Measurements from ENCODE around the gene PTK6.

PTK6 gene

GRCh38 chr20:63536997-63537524 lies at the start of gene PTK6:
TSS of gene PTK6 (minus strand) at chr20:63537376. CDS start at chr20:63537314, 62 bp downstream.
- peak within 1 kb of the TSS; percentile 33 for H3K4me3 ChIP-seq (replicated peaks; ENCODE audit: low read depth, low read length)
- no peak for DNase-seq (ENCODE audit: low read depth)
- TF ChIP-seq CTCF (IDR thresholded peaks at IDR 0.05; ENCODE audit: low read length, missing control alignments) = no peak

- TF ChIP-seq CTCF (IDR thresholded peaks at IDR 0.05; ENCODE audit: low read length, missing control alignments) = no peak
- DNase-seq (ENCODE audit: low read depth) = no peak
- no peak overlapping the region for H3K4me3 ChIP-seq (replicated peaks; ENCODE audit: low read depth, low read length)
Measured at GRCh38 chr20:63586797-63587196, 49.6 kb upstream of the PTK6 start.

GRCh38 chr20:63585616-63586565 lies 48.7 kb upstream of the PTK6 start:
- H3K4me3 ChIP-seq (replicated peaks; ENCODE audit: low read depth, low read length) = no peak overlapping the region
- no peak for TF ChIP-seq CTCF (IDR thresholded peaks at IDR 0.05; ENCODE audit: low read length, missing control alignments)
- DNase-seq (ENCODE audit: low read depth) = no peak

GRCh38 chr20:63582382-63583063 lies 45.3 kb upstream of the PTK6 start:
- no peak overlapping the region for H3K4me3 ChIP-seq (replicated peaks; ENCODE audit: low read depth, low read length)
- no peak for TF ChIP-seq CTCF (IDR thresholded peaks at IDR 0.05; ENCODE audit: low read length, missing control alignments)
- no peak for DNase-seq (ENCODE audit: low read depth)

GRCh38 chr20:63580796-63581461 lies 43.8 kb upstream of the PTK6 start:
- H3K4me3 ChIP-seq (replicated peaks; ENCODE audit: low read depth, low read length) = no peak overlapping the region
- TF ChIP-seq CTCF (IDR thresholded peaks at IDR 0.05; ENCODE audit: low read length, missing control alignments) = peak; percentile 57
- peak; percentile 61 for DNase-seq (ENCODE audit: low read depth)

- no peak for TF ChIP-seq CTCF (IDR thresholded peaks at IDR 0.05; ENCODE audit: low read length, missing control alignments)
- H3K4me3 ChIP-seq (replicated peaks; ENCODE audit: low read depth, low read length) = no peak overlapping the region
- DNase-seq (ENCODE audit: low read depth) = no peak
Measured at GRCh38 chr20:63579017-63579694, 42.0 kb upstream of the PTK6 start.
